HG02970 (cell line): ENCODE measurements around the gene PPM1D.
A peak's percentile ranks its signal among the peaks of the same experiment; 100 is the strongest.
"Not testable (repeated sequence)": the region's sequence is repeated elsewhere in the genome, so short reads cannot be mapped to it uniquely, and the experiment has no call there.

ENCODE experiments used
- ATAC-seq: cut with Tn5 transposase; IDR thresholded peaks from one replicate; pipeline ENCODE4 v1.9.1; 2021; ENCODE audit warnings: mild to moderate bottlenecking, moderate library complexity, moderate number of reproducible peaks; ENCODE audit not compliant: unreplicated experiment, low FRiP score

PPM1D gene

DNA sequence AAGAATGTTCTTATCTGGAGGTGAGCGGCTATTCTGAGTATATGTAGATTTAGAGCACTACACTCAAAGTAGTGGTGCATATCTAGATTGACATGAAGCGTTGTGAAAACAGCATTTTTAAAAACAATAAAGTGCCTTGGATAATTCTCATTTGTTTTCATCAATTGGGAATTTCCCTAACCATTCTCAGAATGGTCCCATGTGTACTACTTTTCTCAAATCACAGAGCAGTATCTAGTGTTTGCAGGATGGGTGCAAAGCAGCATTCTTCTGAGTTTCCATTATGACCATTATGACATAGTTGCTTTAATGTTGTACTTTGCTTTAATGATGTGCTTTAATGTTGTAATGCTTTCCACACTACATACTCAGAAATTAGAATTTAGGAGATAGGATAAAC lies 61.5 kb downstream of the PPM1D start:
- no peak for ATAC-seq

DNA sequence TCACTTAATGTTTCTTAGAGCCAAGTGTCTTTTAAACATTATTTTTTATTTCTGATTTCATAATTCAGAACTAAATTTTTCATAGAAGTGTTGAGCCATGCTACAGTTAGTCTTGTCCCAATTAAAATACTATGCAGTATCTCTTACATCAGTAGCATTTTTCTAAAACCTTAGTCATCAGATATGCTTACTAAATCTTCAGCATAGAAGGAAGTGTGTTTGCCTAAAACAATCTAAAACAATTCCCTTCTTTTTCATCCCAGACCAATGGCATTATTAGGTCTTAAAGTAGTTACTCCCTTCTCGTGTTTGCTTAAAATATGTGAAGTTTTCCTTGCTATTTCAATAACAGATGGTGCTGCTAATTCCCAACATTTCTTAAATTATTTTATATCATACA lies 64.0 kb downstream of the PPM1D start:
- no peak for ATAC-seq

DNA sequence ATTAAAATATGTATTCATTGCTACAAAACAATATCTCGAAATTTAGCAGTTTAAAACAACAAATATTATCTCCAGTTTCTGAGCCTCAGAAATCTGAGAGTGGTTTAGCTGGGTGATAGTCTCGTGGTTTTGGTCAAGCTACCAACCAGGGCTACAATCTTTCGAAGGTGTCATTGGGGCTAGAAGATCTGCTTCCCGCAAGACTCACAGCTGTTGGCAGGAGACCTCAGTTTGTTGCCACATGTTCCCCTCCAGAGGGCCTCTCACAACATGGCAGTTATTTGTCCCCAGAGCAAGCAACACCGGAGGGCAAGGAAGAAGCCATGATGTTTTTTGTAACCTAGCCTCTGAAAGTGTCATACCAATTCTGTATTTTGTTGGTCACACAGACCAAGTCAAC lies 65.6 kb downstream of the PPM1D start:
- no peak for ATAC-seq

DNA sequence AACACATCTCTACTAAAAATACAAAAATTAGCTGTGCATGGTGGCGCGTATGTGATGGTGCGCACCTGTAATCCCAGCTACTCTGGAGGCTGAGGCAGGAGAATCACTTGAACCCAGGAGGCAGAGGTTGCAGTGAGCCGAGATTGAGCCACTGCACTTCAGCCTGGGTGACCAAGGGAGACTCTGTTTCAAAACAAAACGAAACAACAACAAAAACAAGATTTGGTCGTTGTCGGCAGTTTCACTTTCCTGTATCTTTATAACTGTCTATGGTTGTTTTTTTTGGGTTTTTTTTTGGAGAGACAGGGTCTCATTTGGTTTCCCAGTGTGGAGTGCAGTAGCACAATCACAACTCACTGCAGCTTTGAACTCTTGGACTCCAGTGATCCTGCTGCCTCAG lies 68.7 kb downstream of the PPM1D start:
- not testable (repeated sequence) for ATAC-seq

DNA sequence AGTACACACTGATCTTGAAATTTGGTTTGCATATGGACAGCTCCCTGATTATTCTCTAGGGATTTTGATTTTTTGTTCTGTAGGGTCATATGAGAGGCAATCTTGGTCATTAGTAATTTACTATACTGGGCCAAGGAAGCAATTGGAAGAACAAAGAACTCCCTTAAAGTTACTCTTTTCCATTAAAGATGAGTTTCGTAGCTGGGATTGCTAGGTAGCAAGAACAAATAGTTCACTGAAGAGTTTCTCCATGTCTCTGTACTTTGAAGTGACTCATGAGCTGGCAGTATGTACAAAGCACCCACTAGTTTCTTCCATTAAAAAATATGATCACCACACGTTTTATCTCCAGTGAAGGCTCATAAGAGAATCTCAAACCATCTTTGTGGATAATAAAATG lies 71.5 kb downstream of the PPM1D start:
- ATAC-seq: no peak

DNA sequence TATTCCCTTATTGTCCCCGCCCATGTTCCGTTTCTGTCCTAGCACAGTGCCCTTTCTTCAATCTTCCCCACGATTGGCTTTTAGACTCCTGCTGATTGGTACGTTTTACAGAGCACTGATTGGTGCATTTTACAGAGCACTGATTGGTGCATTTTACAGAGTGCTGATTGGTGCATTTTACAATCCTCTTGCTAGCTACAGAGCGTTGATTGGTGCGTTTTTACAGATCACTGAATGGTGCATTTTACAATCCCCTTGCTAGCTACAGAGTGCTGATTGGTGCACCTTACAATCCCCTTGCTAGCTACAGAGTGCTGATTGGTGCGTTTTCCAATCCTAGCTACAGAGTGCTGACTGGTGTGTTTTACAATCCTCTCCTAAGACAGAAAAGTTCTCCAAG lies 74.6 kb downstream of the PPM1D start:
- not testable (repeated sequence) for ATAC-seq

DNA sequence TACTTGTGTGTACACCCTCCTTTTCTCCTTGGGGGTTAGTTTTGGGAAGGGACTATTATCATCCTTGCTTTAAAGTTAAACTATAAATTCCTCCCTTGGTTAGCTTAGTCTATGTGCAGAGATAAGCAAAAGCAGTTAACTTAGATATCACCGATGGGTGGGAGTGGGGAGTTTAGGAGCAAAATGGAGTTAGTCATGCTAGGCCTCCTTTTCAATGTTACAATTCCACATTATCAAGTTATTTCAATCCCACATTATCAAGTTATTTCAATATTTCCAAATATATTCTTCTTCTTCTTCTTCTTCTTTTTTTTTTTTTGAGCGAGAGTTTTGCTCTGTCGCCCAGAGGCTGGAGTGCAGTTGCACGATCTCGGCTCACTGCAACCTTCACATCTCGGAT lies 76.0 kb downstream of the PPM1D start:
- no peak for ATAC-seq

DNA sequence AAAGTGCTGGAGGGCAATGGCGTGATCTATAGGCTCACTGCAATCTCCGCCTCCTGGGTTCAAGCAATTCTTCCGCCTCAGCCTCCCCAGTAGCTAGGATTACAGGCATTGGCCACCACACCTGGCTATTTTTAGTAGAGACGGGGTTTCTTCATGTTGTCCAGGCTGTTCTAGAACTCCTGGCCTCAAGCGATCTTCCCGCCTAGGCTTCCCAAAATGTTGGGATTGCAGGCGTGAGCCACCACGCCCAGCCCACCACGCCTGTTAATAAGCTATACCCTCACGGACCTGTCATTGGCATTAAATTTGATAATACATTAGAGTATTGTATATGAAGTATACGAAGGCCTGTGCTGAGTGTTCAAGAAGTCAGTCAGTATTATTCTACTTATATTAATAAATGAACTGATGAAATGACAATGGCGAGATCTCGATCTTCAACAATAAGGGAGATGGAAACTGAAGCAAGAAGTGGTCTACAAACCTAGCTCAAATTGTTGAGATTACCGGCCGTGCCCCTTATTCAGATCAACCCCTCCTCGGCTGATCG lies 76.8 kb downstream of the PPM1D start:
- no peak for ATAC-seq

DNA sequence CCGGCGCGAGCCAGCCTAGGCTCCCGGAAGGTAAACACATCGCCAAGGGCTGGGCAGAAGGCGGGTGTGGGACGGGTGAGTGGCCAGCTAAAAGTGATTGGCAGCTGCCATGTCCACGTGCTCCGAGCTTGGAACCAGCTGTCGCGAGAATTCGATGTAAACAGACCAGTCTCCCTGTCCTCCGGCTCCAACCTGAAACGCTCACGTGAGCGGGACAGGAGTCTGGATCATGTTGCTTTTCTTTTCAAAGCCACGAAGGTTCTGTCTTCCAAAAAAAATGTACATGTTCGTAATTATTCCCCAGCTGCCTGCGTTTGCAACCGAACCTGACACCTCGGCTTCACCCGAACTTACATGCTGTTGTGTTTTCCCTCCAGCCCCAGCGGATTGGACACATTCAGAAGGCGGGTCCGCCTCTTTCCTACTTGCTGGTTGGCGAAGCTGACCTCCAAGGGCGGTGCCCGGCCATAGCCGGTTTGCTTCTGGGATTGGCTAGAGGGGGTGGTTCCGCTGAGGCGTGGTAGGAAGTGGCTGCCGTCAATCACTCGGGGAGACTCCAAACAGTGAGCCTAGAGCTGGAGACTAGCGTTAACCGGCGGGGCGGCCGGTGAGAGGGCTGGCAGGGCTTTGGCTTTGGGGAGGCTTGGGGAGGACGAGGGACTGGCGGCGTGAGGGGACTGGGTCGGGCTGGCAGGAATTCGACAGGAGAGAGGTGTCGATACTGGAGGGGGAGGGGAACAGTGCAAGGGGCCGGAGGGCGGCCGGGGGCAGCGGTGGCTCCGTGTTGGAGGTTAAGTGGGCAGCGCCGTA lies 77.5 kb downstream of the PPM1D start, which contains the start of gene BCAS3:
BCAS3 (plus strand) TSS at position 544 of the 810 bp plus-strand sequence.
- ATAC-seq: peak; percentile 99

DNA sequence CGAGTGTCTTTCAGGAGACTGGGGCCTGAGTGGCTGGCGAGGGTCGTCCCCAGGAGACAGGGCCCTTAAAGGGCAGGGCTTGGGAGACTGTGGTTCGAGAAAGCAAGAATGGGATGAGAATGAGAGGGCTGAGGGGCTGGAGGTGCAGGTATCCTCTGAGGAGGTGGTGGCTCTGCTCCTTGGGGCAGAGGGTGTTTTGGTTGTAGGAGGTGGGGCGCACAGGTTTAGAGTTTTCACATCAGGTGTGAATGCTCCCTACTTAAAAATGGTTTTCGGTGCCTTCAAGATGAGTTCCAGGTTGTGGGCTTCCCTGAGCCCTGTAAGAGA lies 78.1 kb downstream of the PPM1D start:
- no peak for ATAC-seq

DNA sequence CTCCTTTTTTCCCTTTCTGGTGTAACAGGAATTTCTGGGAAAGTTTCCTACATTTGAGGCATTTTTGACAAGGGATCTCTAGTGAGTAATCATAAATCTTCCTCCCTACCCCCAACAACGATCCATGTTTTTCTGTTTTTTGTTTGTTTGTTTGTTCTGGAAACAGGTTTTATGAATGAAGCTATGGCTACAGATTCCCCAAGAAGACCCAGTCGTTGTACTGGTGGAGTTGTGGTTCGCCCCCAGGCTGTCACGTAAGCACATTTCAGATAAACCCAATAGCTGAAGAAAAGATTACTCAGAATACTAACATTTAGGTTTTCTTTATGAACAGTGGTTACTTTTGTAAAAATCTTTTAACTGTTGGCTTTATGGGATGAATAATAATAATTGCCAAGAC lies 79.3 kb downstream of the PPM1D start:
- ATAC-seq: no peak

DNA sequence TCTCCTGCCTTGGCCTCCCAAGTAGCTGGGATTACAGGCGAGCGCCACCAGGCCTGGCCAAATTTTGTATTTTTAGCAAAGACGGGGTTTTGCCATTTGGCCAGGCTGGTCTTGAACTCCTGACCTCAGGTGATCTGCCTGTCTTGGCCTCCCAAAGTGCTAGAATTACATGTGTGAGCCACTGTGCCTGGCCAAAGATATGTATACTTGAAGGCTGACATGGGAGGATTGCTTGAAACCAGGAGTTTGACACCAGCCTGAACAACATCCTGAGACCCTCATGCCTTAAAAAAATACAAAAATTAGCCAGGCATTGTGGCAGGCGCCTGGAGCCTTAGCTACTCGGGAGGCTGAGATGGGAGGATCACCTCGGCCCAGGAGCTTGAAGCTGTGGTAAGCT lies 80.8 kb downstream of the PPM1D start:
- no peak for ATAC-seq

DNA sequence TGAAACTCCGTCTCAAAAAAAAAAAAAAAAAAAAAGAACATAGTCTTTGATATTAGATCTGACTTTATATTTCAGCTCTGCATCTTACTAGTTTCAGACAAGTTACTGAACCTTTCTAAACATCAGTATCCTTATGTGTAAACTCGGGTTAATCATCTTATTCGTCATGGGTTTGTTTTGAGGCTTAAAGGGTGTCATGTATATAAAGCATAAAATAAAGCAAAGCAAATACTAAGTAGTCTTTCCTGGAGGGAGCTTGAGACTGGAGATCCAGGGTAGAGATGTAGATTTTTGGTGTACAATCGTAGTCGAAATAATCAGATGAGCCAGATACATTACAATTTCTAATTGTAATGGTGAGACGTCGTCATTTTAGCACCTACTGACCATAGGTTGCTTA lies 85.4 kb downstream of the PPM1D start:
- no peak for ATAC-seq

DNA sequence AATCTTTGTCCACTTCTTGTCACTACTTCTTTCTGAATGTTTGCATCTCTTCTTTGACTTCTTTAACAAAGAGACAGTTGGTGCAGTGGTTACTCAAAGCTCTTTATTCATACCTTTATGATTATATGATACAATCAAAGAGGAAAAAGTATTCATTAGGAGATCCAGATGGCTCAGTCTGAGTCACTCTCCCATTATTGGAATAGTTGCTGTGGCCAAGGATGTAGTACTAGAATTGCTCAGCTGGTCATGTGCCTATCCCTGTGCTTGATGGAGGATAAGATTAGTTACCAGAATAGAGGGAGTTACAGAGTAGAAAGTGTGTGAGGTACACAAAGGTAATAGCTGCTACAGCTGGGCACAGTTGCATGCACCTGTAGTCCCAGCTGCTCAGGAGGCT lies 96.0 kb downstream of the PPM1D start:
- no peak for ATAC-seq

DNA sequence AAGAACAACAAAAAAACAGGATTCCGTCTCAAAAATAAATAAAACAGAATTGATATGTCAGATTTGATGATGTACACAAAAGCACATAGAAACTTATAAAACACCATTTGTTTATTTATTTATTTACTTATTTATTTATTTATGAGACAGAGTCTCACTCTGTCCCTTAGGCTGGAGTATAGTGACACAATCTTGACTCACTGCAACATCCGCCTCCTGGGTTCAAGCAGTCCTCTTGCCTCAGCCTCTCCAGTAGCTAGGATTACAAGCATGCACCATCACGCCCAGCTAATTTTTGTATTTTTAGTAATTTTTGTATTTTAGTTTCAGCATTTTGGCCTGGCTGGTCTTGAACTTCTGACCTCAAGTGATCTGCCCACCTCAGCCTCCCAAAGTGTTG lies 99.1 kb downstream of the PPM1D start:
- ATAC-seq: no peak

DNA sequence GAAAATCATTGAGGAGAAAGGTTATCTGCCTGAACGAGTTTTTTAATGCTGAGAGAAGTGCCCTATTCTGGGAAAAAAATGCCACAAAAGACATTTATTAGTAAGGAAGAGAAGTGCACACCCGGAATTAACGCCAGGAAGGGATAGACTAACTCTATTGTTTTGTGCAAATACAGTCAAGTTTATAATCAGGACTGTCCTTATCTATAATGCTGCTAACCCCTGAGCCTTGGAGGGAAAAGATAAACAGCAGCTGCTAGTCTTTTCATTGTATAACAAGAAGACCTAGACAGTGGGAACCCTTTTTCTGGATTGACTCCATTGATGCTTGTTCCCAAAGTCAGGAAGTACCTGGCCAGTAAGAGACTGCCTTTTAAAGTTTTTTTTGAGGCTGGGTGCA lies 104.2 kb downstream of the PPM1D start:
- ATAC-seq: no peak

DNA sequence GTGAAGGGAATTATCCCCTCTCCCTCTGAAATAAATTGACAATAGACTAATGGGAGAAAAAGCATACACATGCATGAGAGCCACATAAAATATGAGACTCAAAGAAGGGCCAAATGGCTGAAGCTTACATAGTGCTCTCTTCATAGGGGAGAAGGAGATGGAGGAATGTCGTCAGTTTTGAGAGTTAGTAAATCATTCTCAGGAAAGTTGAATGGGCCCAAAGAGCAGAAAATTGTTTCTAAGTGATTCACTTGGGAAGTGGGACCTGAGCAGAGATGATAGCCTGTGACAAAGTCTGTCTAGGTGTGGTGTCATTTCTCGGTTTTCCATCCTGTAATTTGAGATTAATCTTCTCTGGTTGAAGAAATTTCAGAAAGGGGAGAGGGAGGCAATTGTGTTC lies 112.7 kb downstream of the PPM1D start:
- ATAC-seq: no peak

DNA sequence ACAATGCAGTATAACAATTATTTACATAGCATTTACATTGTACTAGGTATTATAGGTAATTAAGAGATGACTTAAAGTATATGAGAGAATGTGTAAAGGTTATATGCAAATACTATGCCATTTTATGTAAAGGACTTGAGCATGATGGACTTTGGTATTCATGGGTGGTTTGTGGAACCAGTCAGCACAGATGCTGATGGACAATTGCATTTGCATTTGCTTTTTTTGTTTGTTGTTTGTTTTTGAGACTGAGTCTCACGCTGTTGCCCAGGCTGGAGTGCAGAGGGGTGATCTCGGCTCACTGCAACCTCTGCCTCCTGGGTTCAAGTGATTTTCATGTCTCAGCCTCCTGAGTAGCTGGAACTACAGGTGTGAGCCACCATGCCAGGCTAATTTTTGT lies 113.6 kb downstream of the PPM1D start:
- ATAC-seq: no peak
